Measurements from ENCODE around the gene PEX6.

PEX6 gene

GRCh38 chr6:42993445-42993844 is 14.5 kb upstream of the PEX6 start:
- Histone ChIP-seq H3K4me1 (ENCODE audit: insufficient read depth, insufficient read length) (peaks cover 2% of the 10 kb centered on the region), H3K36me3 (ENCODE audit: insufficient read depth, insufficient read length, low read length) (peaks cover 25% of the 10 kb centered on the region), H3K9me3 (ENCODE audit: insufficient read depth, low read length) (no peaks in the 10 kb centered on the region)

GRCh38 chr6:42989923-42990322 is 10.9 kb upstream of the PEX6 start:
- Histone ChIP-seq H3K4me3 (ENCODE audit: insufficient read length, low read depth) (no peak overlapping the region), H3K9ac (ENCODE audit: insufficient read length, low read depth) (no peak overlapping the region), H3K4me1 (ENCODE audit: insufficient read depth, insufficient read length) (peaks cover 5% of the 10 kb centered on the region), H3K36me3 (ENCODE audit: insufficient read depth, insufficient read length, low read length) (peaks cover 33% of the 10 kb centered on the region), H3K9me3 (ENCODE audit: insufficient read depth, low read length) (no peaks in the 10 kb centered on the region), H3K27me3 (ENCODE audit: insufficient read depth, insufficient read length) (no peaks in the 10 kb centered on the region)
- TF ChIP-seq SUZ12 (IDR thresholded peaks at IDR 0.05; ENCODE audit: extremely low read depth, insufficient read depth, insufficient read length) (no peak), ZNF274 (IDR thresholded peaks at IDR 0.05; ENCODE audit: low read depth, low read length) (no peak), YY1 (IDR thresholded peaks at IDR 0.05; ENCODE audit: insufficient read depth, insufficient read length) (no peak)
- DNase-seq (ENCODE audit: low read depth, low spot score), result no peak

More at GRCh38 chr6:42993445-42993844, 14.5 kb upstream of the PEX6 start:
- Histone ChIP-seq H3K9ac (ENCODE audit: insufficient read length, low read depth) (no peak overlapping the region), H3K4me3 (ENCODE audit: insufficient read length, low read depth) (no peak overlapping the region), H3K27me3 (ENCODE audit: insufficient read depth, insufficient read length) (no peaks in the 10 kb centered on the region)
- DNase-seq (ENCODE audit: low read depth, low spot score), result no peak
- TF ChIP-seq SUZ12 (IDR thresholded peaks at IDR 0.05; ENCODE audit: extremely low read depth, insufficient read depth, insufficient read length) (no peak), ZNF274 (IDR thresholded peaks at IDR 0.05; ENCODE audit: low read depth, low read length) (no peak), YY1 (IDR thresholded peaks at IDR 0.05; ENCODE audit: insufficient read depth, insufficient read length) (no peak)

- peaks cover 33% of the 10 kb centered on the region for H3K36me3 ChIP-seq (ENCODE audit: insufficient read depth, insufficient read length, low read length)
- H3K9ac ChIP-seq (ENCODE audit: insufficient read length, low read depth), result no peak overlapping the region
- TF ChIP-seq ZNF274 (IDR thresholded peaks at IDR 0.05; ENCODE audit: low read depth, low read length), result no peak
- TF ChIP-seq YY1 (IDR thresholded peaks at IDR 0.05; ENCODE audit: insufficient read depth, insufficient read length), result no peak
- TF ChIP-seq SUZ12 (IDR thresholded peaks at IDR 0.05; ENCODE audit: extremely low read depth, insufficient read depth, insufficient read length), result no peak
- no peaks in the 10 kb centered on the region for H3K27me3 ChIP-seq (ENCODE audit: insufficient read depth, insufficient read length)
- DNase-seq (ENCODE audit: low read depth, low spot score), result no peak
- no peak overlapping the region for H3K4me3 ChIP-seq (ENCODE audit: insufficient read length, low read depth)
- peaks cover 6% of the 10 kb centered on the region for H3K4me1 ChIP-seq (ENCODE audit: insufficient read depth, insufficient read length)
- no peaks in the 10 kb centered on the region for H3K9me3 ChIP-seq (ENCODE audit: insufficient read depth, low read length)
These were observed 9.6 kb upstream of the PEX6 start for GRCh38 chr6:42988486-42989020.

GRCh38 chr6:42987533-42988451 is 8.8 kb upstream of the PEX6 start:
- Histone ChIP-seq H3K4me1 (ENCODE audit: insufficient read depth, insufficient read length) (peaks cover 5% of the 10 kb centered on the region), H3K9ac (ENCODE audit: insufficient read length, low read depth) (no peak overlapping the region), H3K27me3 (ENCODE audit: insufficient read depth, insufficient read length) (no peaks in the 10 kb centered on the region), H3K36me3 (ENCODE audit: insufficient read depth, insufficient read length, low read length) (peaks cover 33% of the 10 kb centered on the region), H3K9me3 (ENCODE audit: insufficient read depth, low read length) (no peaks in the 10 kb centered on the region), H3K4me3 (ENCODE audit: insufficient read length, low read depth) (no peak overlapping the region)
- no peak for DNase-seq (ENCODE audit: low read depth, low spot score)
- no peak for TF ChIP-seq ZNF274 (IDR thresholded peaks at IDR 0.05; ENCODE audit: low read depth, low read length)
- TF ChIP-seq SUZ12 (IDR thresholded peaks at IDR 0.05; ENCODE audit: extremely low read depth, insufficient read depth, insufficient read length), result no peak

- peaks cover 20% of the 10 kb centered on the region for H3K36me3 ChIP-seq (ENCODE audit: insufficient read depth, insufficient read length, low read length)
- DNase-seq (ENCODE audit: low read depth, low spot score), result no peak
- H3K4me3 ChIP-seq (ENCODE audit: insufficient read length, low read depth), result peak overlapping the region; percentile 78
- no peak for TF ChIP-seq YY1 (IDR thresholded peaks at IDR 0.05; ENCODE audit: insufficient read depth, insufficient read length)
- TF ChIP-seq ZNF274 (IDR thresholded peaks at IDR 0.05; ENCODE audit: low read depth, low read length), result no peak
- H3K4me1 ChIP-seq (ENCODE audit: insufficient read depth, insufficient read length), result peaks cover 5% of the 10 kb centered on the region
- H3K27me3 ChIP-seq (ENCODE audit: insufficient read depth, insufficient read length), result no peaks in the 10 kb centered on the region
- no peaks in the 10 kb centered on the region for H3K9me3 ChIP-seq (ENCODE audit: insufficient read depth, low read length)
- H3K9ac ChIP-seq (ENCODE audit: insufficient read length, low read depth), result peak overlapping the region; percentile 74
These were observed 6.0 kb upstream of the PEX6 start for GRCh38 chr6:42984924-42985475.

- H3K9ac ChIP-seq (ENCODE audit: insufficient read length, low read depth), result peak within 1 kb of the TSS; percentile 86
- peaks cover 5% of the 10 kb centered on the region for H3K4me1 ChIP-seq (ENCODE audit: insufficient read depth, insufficient read length)
- no peaks in the 10 kb centered on the region for H3K27me3 ChIP-seq (ENCODE audit: insufficient read depth, insufficient read length)
- peak within 1 kb of the TSS; percentile 78 for H3K4me3 ChIP-seq (ENCODE audit: insufficient read length, low read depth)
- no peaks in the 10 kb centered on the region for H3K9me3 ChIP-seq (ENCODE audit: insufficient read depth, low read length)
- peaks cover 13% of the 10 kb centered on the region for H3K36me3 ChIP-seq (ENCODE audit: insufficient read depth, insufficient read length, low read length)
- peak; percentile 96 for DNase-seq (ENCODE audit: low read depth, low spot score)
- TF ChIP-seq ZNF274 (IDR thresholded peaks at IDR 0.05; ENCODE audit: low read depth, low read length) (no peak), SUZ12 (IDR thresholded peaks at IDR 0.05; ENCODE audit: extremely low read depth, insufficient read depth, insufficient read length) (no peak), YY1 (IDR thresholded peaks at IDR 0.05; ENCODE audit: insufficient read depth, insufficient read length) (no peak)
These were observed 5.3 kb upstream of the PEX6 start, which contains the start of gene PPP2R5D for GRCh38 chr6:42984001-42984923. Gene PPP2R5D, plus strand, starts transcription at chr6:42984570. Its CDS starts 108 bp downstream, at chr6:42984678.
